ENCODE measurements around the gene FAM53A. TPM values are rescaled to one million over a fixed set of nuclear protein-coding genes. Genes with fewer than 3 reads are reported as not detected.

The FAM53A gene
- total and polyA plus RNA-seq, 2 of the 13 experiments (the other 11 are each of a cell fraction or from before 2014, with no cell fraction given): 0.48 to 1.1 TPM

- no peak for ATAC-seq
- no peak overlapping the region for H3K27ac ChIP-seq (ENCODE audit: extremely low read length, insufficient read depth, low read length)
- no peak overlapping the region for H3K4me3 ChIP-seq (replicated peaks in 1 of 3; ENCODE audit: insufficient read depth in 1 of 3, low read depth in 2 of 3, low read length in 3 of 3)
- H3K27me3 ChIP-seq (ENCODE audit: control insufficient read depth in 1 of 2, insufficient read depth in 2 of 2, low read length in 2 of 2): no peaks in the 10 kb centered on the region
- intact Hi-C loops (cut with micrococcal nuclease; ENCODE audit: unreplicated experiment) (no loop called here), in situ Hi-C loops (cut with HindIII; ENCODE audit: extremely low pct_ligation_motif_present, low pct_unique_long_range_greater_than_20kb) (no loop called here)
- no peak for FAIRE-seq
- no peak overlapping the region for H2AFZ ChIP-seq (ENCODE audit: low read length)
- no peaks in the 10 kb centered on the region for H3K9me3 ChIP-seq (ENCODE audit: low read length)
- 90% methylated on average over 7 of the region's 16 CpGs for WGBS (ENCODE audit: low lambda C conversion rate)
- POLR2A ChIA-PET: no interaction called here
- no TSS peak for BruUV-seq (replicated peaks)
- TF ChIP-seq AGO2 (optimal IDR thresholded peaks at IDR 0.05; ENCODE audit: low read depth, low read length) (peak; percentile 32), HMG20B (CRISPR knock-in tag; conservative IDR thresholded peaks at IDR 0.05) (no peak), ZNF280B (CRISPR knock-in tag; IDR thresholded peaks at IDR 0.05; ENCODE audit: borderline replicate concordance) (0 out of 2 replicates have a peak, but pooled peaks have one; percentile 25)
- peaks cover 14% of the 10 kb centered on the region; the same call in 1 of the 2 replicates for H3K4me1 ChIP-seq (ENCODE audit: insufficient read depth, low read length)
- DNase-seq (ENCODE audit: low spot score): no peak
- peaks cover 3% of the 10 kb centered on the region; the same call in 1 of the 2 replicates for H4K20me1 ChIP-seq (ENCODE audit: insufficient read depth, low read length)
- peaks cover 31 to 75% of the 10 kb centered on the region in 2 experiments for H3K36me3 ChIP-seq (replicated peaks in 1 of 2; ENCODE audit: control insufficient read depth in 1 of 2, insufficient read depth in 2 of 2, low read length in 2 of 2)
- H3K4me2 ChIP-seq (ENCODE audit: low read depth, low read length): no peak overlapping the region
- no peak overlapping the region for H3K9ac ChIP-seq (ENCODE audit: insufficient read depth, low read depth, low read length)
- H3K79me2 ChIP-seq (ENCODE audit: insufficient read depth, low read length): peaks cover 6% of the 10 kb centered on the region
- CTCF ChIA-PET (ENCODE audit: low intra/inter-chr PET ratio, low total read pairs): interaction anchor here (2.0 to 2.1 kb wide), 2 partner anchors 38 to 79 kb away, joined by 8 to 15 read pairs; no protein-coding TSS in a partner anchor
Observed at GRCh38 chr4:1730532-1731135, 46.5 kb upstream of the FAM53A start.

Measured in HepG2 (cell line).